AG04450 (cell line): ENCODE results near the gene BCAP31. TPM values are rescaled to one million over a fixed set of nuclear protein-coding genes. Genes with fewer than 3 reads are reported as not detected.
"Not testable (repeated sequence)": the region's sequence is repeated elsewhere in the genome, so short reads cannot be mapped to it uniquely, and the experiment has no call there.

ENCODE experiments used
- CTCF ChIA-PET: fragments of 300-600, 350-600 bp; formaldehyde crosslinking; extraction: SDS; loops from one replicate; lab custom pipeline; 2022; ENCODE audit warnings: antibody characterized with exemption, inconsistent platforms; lab: Charles Lee
- POLR2A ChIA-PET: fragments of 350-600 bp; formaldehyde crosslinking; extraction: SDS; loops from one replicate; lab custom pipeline; 2021; ENCODE audit warnings: antibody characterized with exemption, inconsistent platforms; lab: Yijun Ruan, JAX
- DNase-seq: peaks from one replicate; pipeline ENCODE4 v3.0.0-alpha.2; 2011; ENCODE audit warnings: low read depth, low spot score
- H3K27ac ChIP-seq: one replicate; pipeline ENCODE4 v1.5.1; 2012; ENCODE audit warnings: low read depth, low read length, control low read depth
- H3K27me3 ChIP-seq: one replicate; pipeline ENCODE4 v1.6.0; 2012; ENCODE audit warnings: low read length; ENCODE audit not compliant: control insufficient read depth, insufficient read depth
- H3K4me3 ChIP-seq: 2 replicates; pipeline ENCODE4 v1.5.1; 2011; ENCODE audit warnings: mild to moderate bottlenecking, low read depth, low read length, control low read depth
- H3K9me3 ChIP-seq: 2 replicates; pipeline ENCODE4 v1.5.1; 2012; ENCODE audit warnings: low read length; ENCODE audit not compliant: control insufficient read depth, insufficient read depth
- CTCF ChIP-seq: IDR thresholded peaks from 2 replicates; pipeline ENCODE4 v1.5.1; 2011; ENCODE audit warnings: low read depth, low read length, control low read depth, inconsistent platforms
- polyA plus RNA-seq: library from polyadenylated mRNA; depleted of rRNA; stranded (reverse); fragments of >200 nt; gene quantifications from 2 replicates; pipeline ENCODE4 v1.2.3, GENCODE V29; 2011

BCAP31 gene
- polyA plus RNA-seq, 1 experiment = 108 TPM

GRCh38 chrX:153731117-153731844 is 7.1 kb upstream of the BCAP31 start:
- H3K27me3 ChIP-seq = no peaks in the 10 kb centered on the region
- TF ChIP-seq CTCF = no peak
- ChIA-PET POLR2A (no interaction called here), CTCF (interaction anchor here (0.9 to 1.5 kb wide), 2 partner anchors 180 to 216 kb away, joined by 4 read pairs; no protein-coding TSS in a partner anchor)
- no peak for DNase-seq
- H3K9me3 ChIP-seq = no peaks in the 10 kb centered on the region
- H3K4me3 ChIP-seq = no peak overlapping the region
- H3K27ac ChIP-seq = no peak overlapping the region

GRCh38 chrX:153730115-153730514 is 5.9 kb upstream of the BCAP31 start:
- H3K9me3 ChIP-seq, DNase-seq, H3K4me3 ChIP-seq, POLR2A ChIA-PET, H3K27ac ChIP-seq, H3K27me3 ChIP-seq: not testable (repeated sequence)
- CTCF ChIA-PET = interaction anchor here (1.5 kb wide), 1 partner anchor 217 kb away, joined by 4 read pairs; no protein-coding TSS in a partner anchor

- CTCF ChIA-PET = no interaction called here
Measured at GRCh38 chrX:153728951-153729631, 4.9 kb upstream of the BCAP31 start.

GRCh38 chrX:153728095-153728494 is 3.9 kb upstream of the BCAP31 start:
- TF ChIP-seq CTCF = no peak
- no peaks in the 10 kb centered on the region for H3K9me3 ChIP-seq
- no peaks in the 10 kb centered on the region for H3K27me3 ChIP-seq
- POLR2A ChIA-PET = no interaction called here
- no peak overlapping the region for H3K27ac ChIP-seq
- CTCF ChIA-PET = interaction anchor here (0.9 to 1.0 kb wide), 2 partner anchors 35 to 60 kb away, joined by 3 read pairs; no protein-coding TSS in a partner anchor
- H3K4me3 ChIP-seq = no peak overlapping the region
- DNase-seq = no peak

More at GRCh38 chrX:153728951-153729631, 4.9 kb upstream of the BCAP31 start:
- Histone ChIP-seq H3K27me3 (no peaks in the 10 kb centered on the region), H3K9me3 (no peaks in the 10 kb centered on the region), H3K4me3 (no peak overlapping the region), H3K27ac (no peak overlapping the region)
- no peak for DNase-seq
- POLR2A ChIA-PET = no interaction called here
- TF ChIP-seq CTCF = no peak

GRCh38 chrX:153727123-153727931 is 3.1 kb upstream of the BCAP31 start:
- Histone ChIP-seq H3K27ac (no peak overlapping the region), H3K4me3 (peak overlapping the region; percentile 40), H3K27me3 (no peaks in the 10 kb centered on the region), H3K9me3 (no peaks in the 10 kb centered on the region)
- TF ChIP-seq CTCF = no peak
- no peak for DNase-seq
- CTCF ChIA-PET = interaction anchor here (0.6 to 1.0 kb wide), 3 partner anchors 36 to 60 kb away, joined by 3 read pairs; no protein-coding TSS in a partner anchor
- POLR2A ChIA-PET = no interaction called here
